ENCODE data around the gene TBC1D7. TPM values are rescaled to one million over a fixed set of nuclear protein-coding genes. Genes with fewer than 3 reads are reported as not detected.
A peak's percentile ranks its signal among the peaks of the same experiment; 100 is the strongest.
"Not testable (repeated sequence)": the region's sequence is repeated elsewhere in the genome, so short reads cannot be mapped to it uniquely, and the experiment has no call there.

Gene TBC1D7
- total RNA-seq, 1 experiment from 2014 or later = 35.2 TPM

DNA sequence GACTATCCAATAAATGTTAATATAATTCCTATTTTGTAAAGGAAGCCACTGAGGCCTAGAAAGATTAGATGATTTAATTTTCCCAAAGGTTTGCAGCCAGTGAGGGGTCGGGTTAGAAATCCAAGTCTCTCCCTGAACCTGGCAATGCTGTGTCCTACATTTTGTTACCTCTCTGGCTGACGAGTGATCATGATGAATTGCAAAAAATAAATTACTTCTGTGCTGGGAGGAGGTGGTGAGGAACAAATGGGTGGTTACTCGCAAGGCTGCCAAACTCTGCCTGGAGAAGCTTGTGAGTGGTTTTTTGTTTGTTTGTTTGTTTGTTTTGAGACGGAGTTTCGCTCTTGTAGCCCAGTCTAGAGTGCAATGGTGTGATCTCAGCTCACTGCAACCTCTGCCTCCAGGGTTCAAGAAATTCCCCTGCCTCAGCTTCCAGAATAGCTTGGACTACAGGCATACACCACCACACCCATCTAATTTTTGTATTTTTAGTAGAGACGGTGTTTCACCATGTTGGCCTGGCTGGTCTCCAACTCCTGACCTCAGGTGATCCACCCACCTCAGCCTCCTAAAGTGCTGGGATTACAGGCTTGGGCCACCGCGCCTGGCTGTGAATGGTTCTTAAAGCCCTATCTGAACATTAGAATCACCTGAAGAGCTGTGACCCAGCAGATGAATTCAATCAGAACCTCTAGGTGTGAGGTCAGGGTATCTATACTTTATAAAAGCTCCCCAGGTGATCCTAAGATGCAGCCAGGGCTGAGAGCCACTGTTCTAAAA, 20.2 kb upstream of the TBC1D7 start:
- Histone ChIP-seq H3K27me3 (ENCODE audit: control insufficient read depth, insufficient read depth, low read length) (no peaks in the 10 kb centered on the region), H3K4me3 (ENCODE audit: insufficient read depth, low read depth, low read length) (no peak overlapping the region)
- DNase-seq = no peak

DNA sequence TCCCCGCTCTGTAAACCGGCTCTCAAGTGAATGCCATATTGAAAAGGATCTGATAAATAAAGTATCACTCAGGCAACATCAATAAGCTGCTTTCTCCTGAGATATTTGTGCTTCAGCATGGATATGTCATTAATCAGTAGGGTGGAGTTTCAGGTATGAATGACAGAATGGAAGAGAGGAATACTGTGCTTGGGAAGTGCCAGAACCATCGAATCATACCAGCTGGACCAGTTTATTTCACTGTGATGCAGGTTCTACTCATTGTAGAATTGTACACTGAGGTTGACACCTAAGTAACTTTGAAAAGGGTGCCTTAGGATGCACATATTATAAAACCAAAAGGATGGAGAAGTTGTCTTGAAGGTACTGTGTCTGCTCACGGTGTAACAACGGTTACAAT, 17.9 kb upstream of the TBC1D7 start:
- Histone ChIP-seq H3K27me3 (ENCODE audit: control insufficient read depth, insufficient read depth, low read length) (no peaks in the 10 kb centered on the region), H3K36me3 (replicated peaks; ENCODE audit: control insufficient read depth, insufficient read depth, low read length) (no peaks in the 10 kb centered on the region), H3K4me3 (ENCODE audit: insufficient read depth, low read depth, low read length) (no peak overlapping the region)
- DNase-seq = no peak

More for the DNA sequence above, 20.2 kb upstream of the TBC1D7 start:
- no peaks in the 10 kb centered on the region for H3K36me3 ChIP-seq (replicated peaks; ENCODE audit: control insufficient read depth, insufficient read depth, low read length)

DNA sequence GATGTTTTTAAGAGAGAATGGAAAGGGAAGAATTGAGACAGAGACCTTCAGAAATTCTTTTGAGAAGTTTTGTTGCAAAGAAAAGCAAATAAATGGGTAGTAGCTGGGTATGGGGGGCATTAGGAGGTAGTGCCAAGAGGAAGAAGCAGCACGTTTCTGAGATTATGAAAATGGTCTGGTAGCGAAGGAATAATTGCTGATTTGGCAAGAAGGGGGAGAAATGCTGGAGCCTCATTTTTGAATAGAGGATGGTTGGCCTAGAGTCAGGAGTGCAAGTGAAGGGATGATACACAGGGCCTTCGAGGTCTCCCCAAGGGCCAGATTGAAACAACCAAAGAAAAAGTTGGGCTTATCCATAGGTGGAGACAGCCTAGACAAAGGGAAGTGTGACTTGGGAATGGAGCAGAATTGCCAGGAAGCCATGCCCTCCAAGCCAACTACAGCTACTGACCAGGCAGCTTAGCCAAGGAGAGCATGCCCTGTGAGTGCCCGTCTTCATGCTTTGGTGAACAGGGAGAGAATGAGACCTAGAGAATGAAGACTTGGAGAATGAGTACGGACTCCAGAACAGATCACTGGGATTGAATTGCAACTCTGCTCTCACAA, 14.2 kb upstream of the TBC1D7 start:
- H3K36me3 ChIP-seq (replicated peaks; ENCODE audit: control insufficient read depth, insufficient read depth, low read length) = no peaks in the 10 kb centered on the region
- no peak overlapping the region for H3K4me3 ChIP-seq (ENCODE audit: insufficient read depth, low read depth, low read length)
- DNase-seq = no peak
- H3K27me3 ChIP-seq (ENCODE audit: control insufficient read depth, insufficient read depth, low read length) = no peaks in the 10 kb centered on the region

DNA sequence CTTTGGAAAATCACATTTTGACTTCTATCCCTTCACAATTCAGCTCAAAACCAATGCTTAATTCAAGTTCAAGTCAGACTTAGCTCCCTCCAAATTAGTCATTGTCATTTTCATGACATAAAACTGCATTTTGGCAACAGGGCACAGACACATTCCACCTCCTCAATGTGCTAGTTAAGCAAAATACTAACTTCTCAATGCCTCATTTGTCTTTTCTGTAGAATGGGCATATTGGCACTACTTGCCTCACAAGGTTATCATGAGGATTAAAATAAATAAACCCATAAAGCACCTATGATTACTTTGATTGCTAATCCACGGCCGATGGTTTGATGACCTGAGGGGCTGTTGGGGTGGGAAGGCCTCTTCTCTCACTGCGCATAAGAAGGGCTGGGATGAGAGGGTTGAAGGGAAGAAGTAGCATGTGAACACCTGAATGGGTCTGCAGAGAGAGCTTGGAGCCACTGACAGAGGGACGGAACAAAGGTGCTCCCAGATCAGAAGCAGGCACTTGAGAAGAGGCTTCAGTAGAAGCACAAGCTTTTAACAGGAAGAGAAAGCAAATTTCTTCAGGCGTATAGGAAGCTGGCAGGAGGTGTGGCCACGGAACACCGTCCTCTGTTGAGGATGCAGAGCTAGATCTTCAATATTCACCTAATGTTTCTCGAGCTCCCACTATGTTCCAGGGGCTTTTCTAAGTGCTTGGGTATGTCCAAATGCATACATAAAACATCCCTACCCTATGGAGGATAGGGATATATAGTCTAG, 11.7 kb upstream of the TBC1D7 start:
- DNase-seq = no peak
- H3K36me3 ChIP-seq (replicated peaks; ENCODE audit: control insufficient read depth, insufficient read depth, low read length) = no peaks in the 10 kb centered on the region
- H3K4me3 ChIP-seq (ENCODE audit: insufficient read depth, low read depth, low read length) = no peak overlapping the region
- no peaks in the 10 kb centered on the region for H3K27me3 ChIP-seq (ENCODE audit: control insufficient read depth, insufficient read depth, low read length)

DNA sequence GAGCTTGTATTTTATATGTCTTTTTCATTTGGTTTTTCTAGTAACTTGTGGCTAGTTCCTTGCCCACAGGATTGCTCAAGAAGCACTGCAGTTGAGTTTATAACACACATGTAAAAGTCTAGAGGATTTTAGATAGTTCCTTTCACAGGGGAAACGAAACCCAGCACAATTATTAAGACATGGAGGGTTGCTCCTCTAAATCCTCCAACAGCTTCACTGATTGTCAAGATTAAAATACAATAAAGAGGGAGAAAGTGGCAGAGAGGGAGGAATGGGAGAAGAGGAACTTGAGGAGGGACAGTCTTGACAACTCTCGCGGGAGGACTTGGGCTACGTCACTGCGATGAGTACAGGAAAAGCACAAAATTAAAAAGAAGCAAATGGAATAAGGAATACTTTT, 9.7 kb upstream of the TBC1D7 start:
- Histone ChIP-seq H3K27me3 (ENCODE audit: control insufficient read depth, insufficient read depth, low read length) (no peaks in the 10 kb centered on the region), H3K4me3 (ENCODE audit: insufficient read depth, low read depth, low read length) (no peak overlapping the region), H3K36me3 (replicated peaks; ENCODE audit: control insufficient read depth, insufficient read depth, low read length) (no peaks in the 10 kb centered on the region)
- no peak for DNase-seq

DNA sequence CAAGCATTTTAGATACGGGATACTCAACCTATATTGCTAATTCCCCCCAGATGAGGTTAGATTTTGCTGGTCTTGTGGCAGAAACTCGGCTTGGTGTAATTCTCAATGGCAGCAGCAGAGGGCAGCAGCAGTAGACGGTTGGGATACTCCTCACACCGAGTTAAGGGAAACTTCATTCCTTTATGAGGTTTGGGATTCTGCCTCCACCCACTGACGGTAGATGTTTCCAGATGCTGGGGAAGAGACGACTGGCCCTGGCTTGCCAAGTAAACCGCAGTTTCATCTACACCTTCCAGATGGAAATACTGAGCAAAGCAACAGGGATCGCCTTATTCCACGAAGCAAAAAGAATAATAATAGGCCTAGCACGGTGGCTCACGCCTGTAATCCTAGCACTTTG, 8.2 kb upstream of the TBC1D7 start:
- Histone ChIP-seq H3K4me3 (ENCODE audit: insufficient read depth, low read depth, low read length) (no peak overlapping the region), H3K27me3 (ENCODE audit: control insufficient read depth, insufficient read depth, low read length) (no peaks in the 10 kb centered on the region), H3K36me3 (replicated peaks; ENCODE audit: control insufficient read depth, insufficient read depth, low read length) (no peaks in the 10 kb centered on the region)
- DNase-seq = peak; percentile 79

DNA sequence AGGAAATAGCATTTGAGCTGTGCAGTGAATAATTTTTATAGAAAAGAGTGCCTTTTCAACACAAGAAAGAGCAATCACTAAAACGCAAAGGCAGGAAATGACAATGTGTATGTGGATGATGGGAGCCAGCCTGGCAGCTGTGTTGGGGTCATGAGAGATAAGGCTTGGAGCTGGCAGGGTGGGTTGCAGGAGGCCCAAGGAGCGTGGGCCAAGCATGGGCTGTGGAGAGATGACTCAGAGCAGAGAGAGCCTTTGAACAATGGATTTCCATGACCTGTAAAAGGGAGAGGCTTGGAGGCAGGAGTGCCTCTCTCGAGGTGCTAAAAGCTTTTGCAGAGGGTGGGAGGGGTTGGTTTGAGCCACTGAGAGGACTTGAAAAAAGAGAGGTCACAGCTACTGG, 6.6 kb upstream of the TBC1D7 start:
- H3K27me3 ChIP-seq (ENCODE audit: control insufficient read depth, insufficient read depth, low read length) = no peaks in the 10 kb centered on the region
- DNase-seq = no peak
- no peak overlapping the region for H3K4me3 ChIP-seq (ENCODE audit: insufficient read depth, low read depth, low read length)
- H3K36me3 ChIP-seq (replicated peaks; ENCODE audit: control insufficient read depth, insufficient read depth, low read length) = no peaks in the 10 kb centered on the region

DNA sequence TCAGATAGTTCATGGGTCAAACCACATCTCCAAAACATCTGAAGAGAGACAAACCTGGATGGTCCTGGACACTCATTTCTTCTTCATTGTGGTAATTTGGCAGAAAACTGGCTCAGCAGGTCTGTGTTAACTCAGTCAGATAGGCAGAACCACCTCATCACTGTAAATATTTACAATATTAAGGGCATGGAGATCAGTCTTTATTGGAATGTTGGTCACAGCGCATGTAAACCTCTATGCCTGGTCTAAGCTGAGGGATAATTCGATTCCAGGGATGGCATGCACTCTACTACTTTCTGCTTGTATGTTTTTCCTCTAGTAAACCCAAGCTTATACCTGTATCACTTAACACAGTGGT, 4.0 kb upstream of the TBC1D7 start:
- no peak for DNase-seq
- Histone ChIP-seq H3K4me3 (ENCODE audit: insufficient read depth, low read depth, low read length) (no peak overlapping the region), H3K27me3 (ENCODE audit: control insufficient read depth, insufficient read depth, low read length) (no peaks in the 10 kb centered on the region), H3K36me3 (replicated peaks; ENCODE audit: control insufficient read depth, insufficient read depth, low read length) (no peaks in the 10 kb centered on the region)

DNA sequence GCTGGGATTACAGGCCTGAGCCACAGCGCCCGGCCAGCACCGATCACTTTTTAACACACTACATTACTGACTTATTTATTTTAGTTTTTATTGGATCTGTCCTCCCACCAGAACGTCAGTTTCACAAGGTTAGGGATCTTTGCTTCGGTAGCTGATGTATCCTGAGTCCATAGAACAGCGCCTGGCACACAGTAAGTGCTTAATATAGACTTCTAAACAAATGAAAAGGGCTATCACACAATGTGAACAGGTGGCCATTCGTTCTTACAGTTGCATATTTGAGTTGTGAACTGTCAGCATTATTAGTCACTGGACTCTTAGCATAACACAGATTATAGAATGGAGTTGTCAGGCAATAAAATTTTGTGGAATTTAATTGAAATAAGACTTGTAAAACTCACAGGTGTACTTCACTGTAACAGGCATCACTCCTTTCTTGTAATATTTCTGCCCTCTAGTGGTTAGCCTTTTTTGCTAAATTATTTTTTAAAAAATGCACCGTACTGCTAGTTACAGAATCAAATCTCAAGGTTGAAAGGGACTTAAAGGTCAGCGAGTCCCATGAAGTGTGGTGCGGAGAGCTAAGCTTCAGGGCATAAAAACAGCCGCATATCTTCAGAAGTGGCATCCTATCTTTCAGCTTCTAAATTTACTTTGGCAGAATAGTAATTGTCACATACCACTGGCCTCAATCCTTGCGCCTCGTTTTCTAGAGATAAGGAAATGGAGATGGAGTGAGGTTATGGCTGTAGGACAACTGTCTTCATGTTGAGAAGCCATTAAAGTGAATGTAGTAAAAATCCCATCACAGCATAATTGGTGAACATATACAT, 3.4 kb upstream of the TBC1D7 start:
- peak; percentile 25 for DNase-seq
- no peaks in the 10 kb centered on the region for H3K27me3 ChIP-seq (ENCODE audit: control insufficient read depth, insufficient read depth, low read length)
- H3K4me3 ChIP-seq (ENCODE audit: insufficient read depth, low read depth, low read length) = no peak overlapping the region
- H3K36me3 ChIP-seq (replicated peaks; ENCODE audit: control insufficient read depth, insufficient read depth, low read length) = no peaks in the 10 kb centered on the region

DNA sequence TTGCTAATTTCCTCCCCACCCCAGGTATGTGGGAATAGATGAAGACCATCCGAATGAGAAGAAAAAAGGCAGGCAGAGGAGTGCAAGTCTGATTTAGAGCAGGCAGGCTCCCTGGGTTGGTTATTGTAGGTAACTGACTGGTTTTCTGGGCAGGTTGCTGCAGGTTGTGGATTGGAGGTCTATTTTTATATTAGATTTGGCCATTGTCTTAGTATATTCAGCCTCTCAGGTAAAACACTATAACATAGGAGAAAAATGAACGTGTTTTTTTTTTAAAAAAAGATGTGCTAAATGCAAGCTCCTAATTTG, 492 bp upstream of the TBC1D7 start:
- no peaks in the 10 kb centered on the region for H3K27me3 ChIP-seq (ENCODE audit: control insufficient read depth, insufficient read depth, low read length)
- no peak for DNase-seq
- H3K36me3 ChIP-seq (replicated peaks; ENCODE audit: control insufficient read depth, insufficient read depth, low read length) = peaks cover 5% of the 10 kb centered on the region; the same call in 1 of the 2 replicates
- H3K4me3 ChIP-seq (ENCODE audit: insufficient read depth, low read depth, low read length) = peak overlapping the region; percentile 82

DNA sequence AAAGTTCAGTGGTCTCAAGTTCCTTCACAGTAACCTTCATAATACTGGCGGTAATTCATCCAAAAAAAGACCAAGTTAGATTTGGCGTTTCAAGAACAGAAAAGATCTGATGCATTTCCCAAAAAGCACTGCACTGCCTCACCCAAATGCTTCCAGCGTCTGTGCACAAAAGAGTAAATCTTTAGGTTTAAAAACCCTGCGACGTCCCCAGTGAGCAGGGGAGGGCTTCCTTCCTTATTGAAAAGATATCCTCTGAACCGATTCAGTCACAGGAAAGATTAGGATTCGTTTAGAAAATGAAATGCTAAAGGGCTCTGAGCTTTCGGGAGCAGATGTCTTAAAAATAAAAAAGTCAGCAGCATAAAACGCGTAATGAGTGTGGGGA, 654 bp downstream of the TBC1D7 start:
- peaks cover 8% of the 10 kb centered on the region for H3K36me3 ChIP-seq (replicated peaks; ENCODE audit: control insufficient read depth, insufficient read depth, low read length)
- no peaks in the 10 kb centered on the region for H3K27me3 ChIP-seq (ENCODE audit: control insufficient read depth, insufficient read depth, low read length)
- peak; percentile 28 for DNase-seq
- peak overlapping the region; percentile 82 for H3K4me3 ChIP-seq (ENCODE audit: insufficient read depth, low read depth, low read length)

DNA sequence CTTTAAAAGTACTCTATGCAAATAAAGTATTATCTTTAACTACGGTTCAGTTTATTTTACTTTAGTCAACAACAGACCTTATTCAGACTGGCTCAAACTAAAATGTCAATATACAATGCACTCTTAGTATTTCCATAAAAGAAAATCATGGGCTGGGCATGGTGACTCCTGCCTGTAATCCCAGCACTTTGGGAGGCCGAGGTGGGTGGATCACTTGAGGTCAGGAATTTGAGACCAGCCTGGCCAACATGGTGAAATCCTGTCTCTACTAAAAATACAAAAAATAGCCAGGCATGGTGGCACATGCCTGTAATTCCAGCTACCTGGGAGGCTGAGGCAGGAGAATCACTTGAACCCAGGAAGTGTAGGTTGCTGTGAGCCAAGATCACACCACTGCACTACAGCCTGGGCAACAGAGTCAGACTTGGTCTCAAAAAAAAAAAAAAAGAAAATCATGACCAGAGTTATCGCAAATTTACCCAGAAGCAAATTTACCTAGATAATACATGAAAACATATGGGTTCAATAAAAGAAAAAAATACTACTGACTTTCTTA, 2.2 kb downstream of the TBC1D7 start:
- H3K27me3 ChIP-seq (ENCODE audit: control insufficient read depth, insufficient read depth, low read length); H3K4me3 ChIP-seq (ENCODE audit: insufficient read depth, low read depth, low read length); DNase-seq; H3K36me3 ChIP-seq (replicated peaks; ENCODE audit: control insufficient read depth, insufficient read depth, low read length): not testable (repeated sequence)

DNA sequence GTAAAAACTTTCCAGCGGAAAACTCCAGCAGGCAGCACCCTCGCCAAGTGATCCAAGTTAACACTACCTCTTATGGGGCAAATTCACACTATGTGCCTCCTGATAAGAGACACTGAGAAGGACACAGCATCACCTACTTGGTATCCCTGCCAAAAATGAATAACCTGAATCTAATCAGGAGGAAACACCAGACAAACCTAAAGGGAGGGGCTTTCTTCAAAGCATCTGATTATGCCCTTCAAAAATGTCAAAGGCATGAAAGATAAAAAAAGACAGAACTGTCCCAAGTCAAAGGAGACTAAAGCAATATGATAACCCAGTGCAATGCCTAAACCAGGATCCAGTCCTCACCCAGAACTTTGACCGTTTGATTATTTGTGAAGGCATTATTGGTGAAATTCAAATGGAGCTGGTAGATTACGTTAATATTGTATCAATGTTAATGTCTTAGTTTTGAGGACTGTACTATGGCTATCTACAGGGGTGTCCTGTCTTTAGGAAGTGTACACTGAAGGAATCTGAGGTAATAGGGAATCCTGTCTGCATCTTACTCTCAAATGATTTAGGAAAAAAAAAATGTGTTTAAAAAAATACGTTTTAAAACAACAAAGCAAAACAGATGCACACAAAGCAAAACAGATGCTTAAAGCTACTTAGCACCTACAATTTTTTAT, 8.3 kb downstream of the TBC1D7 start:
- peaks cover 28% of the 10 kb centered on the region for H3K36me3 ChIP-seq (replicated peaks; ENCODE audit: control insufficient read depth, insufficient read depth, low read length)
- H3K4me3 ChIP-seq (ENCODE audit: insufficient read depth, low read depth, low read length) = no peak overlapping the region
- no peaks in the 10 kb centered on the region for H3K27me3 ChIP-seq (ENCODE audit: control insufficient read depth, insufficient read depth, low read length)
- DNase-seq = no peak

DNA sequence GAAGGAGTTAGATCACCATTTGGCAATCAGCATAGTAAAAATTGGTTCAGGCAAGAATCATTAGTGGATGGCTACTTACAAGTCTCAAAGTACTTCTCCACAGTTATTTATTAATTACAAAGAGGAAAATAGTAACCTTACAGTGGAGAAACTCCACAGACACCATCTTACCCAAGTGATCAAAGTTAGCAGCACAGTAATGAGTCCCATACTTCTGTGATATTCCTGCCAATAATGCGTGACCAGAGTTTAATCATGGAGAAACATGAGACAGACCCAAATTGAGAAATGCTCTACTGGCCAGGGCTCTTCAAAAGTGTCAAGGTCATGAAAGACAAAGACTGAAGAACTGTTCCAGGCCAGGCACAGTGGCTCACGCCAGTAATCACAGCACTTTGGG, 9.5 kb downstream of the TBC1D7 start:
- Histone ChIP-seq H3K36me3 (replicated peaks; ENCODE audit: control insufficient read depth, insufficient read depth, low read length) (peaks cover 25% of the 10 kb centered on the region), H3K4me3 (ENCODE audit: insufficient read depth, low read depth, low read length) (no peak overlapping the region), H3K27me3 (ENCODE audit: control insufficient read depth, insufficient read depth, low read length) (no peaks in the 10 kb centered on the region)
- no peak for DNase-seq

All from H7 (cell line).